Cardiac muscle cell (in vitro differentiated cells and primary cell): ENCODE data around the gene FIGN. TPM values are rescaled to one million over a fixed set of nuclear protein-coding genes. Genes with fewer than 3 reads are reported as not detected.

Experiments
- DNase-seq, 2 donors: peaks; one replicate each; pipeline versions ENCODE4 v3.0.0 to v3.0.0-alpha.2; 2010 to 2017; ENCODE audit warnings: low read depth in 1 of 2, low spot score in 1 of 2
- H3K27ac ChIP-seq: fragments of 200-600 bp; sonication (generic); 2 replicates; pipeline ENCODE4 v1.5.1; 2016
- H3K27me3 ChIP-seq: fragments of 200-600 bp; sonication (generic); 2 replicates; pipeline ENCODE4 v1.6.0; 2016; ENCODE audit warnings: control low read depth
- H3K36me3 ChIP-seq: fragments of 200-600 bp; sonication (generic); 2 replicates; pipeline ENCODE4 v1.5.1; 2016; ENCODE audit warnings: control low read depth
- H3K4me1 ChIP-seq: fragments of 200-600 bp; sonication (generic); 2 replicates; pipeline ENCODE4 v1.8.1; 2017; ENCODE audit warnings: low read depth, mild to moderate bottlenecking, mixed run types
- H3K4me3 ChIP-seq: fragments of 200-600 bp; sonication (generic); 2 replicates; pipeline ENCODE4 v1.5.1; 2016; ENCODE audit warnings: mild to moderate bottlenecking
- H3K9me3 ChIP-seq: fragments of 200-600 bp; sonication (generic); 2 replicates; pipeline ENCODE4 v1.5.1; 2017; ENCODE audit warnings: low read depth, mild to moderate bottlenecking, control low read depth
- CTCF ChIP-seq: IDR thresholded peaks from 2 replicates; pipeline ENCODE4 v1.5.1; 2012; ENCODE audit warnings: low read depth, mild to moderate bottlenecking, low read length
- polyA plus RNA-seq: library from polyadenylated mRNA; unstranded; fragments of >200 nt; fragmentation: Nextera tagmentation; extraction: Ambion mirVana; gene quantifications from 2 replicates; pipeline ENCODE4 v1.2.1, GENCODE V29; 2016
- total RNA-seq: library from RNA; depleted of rRNA; stranded (reverse); fragments of >200 nt; gene quantifications from 2 replicates; pipeline ENCODE4 v1.2.3, GENCODE V29; 2016

The FIGN gene
- total and polyA plus RNA-seq, 2 experiments from 2014 or later = 12.6 to 51.0 TPM

- peaks cover 88% of the 10 kb centered on the region for H3K4me1 ChIP-seq
- DNase-seq = no peak
- no peak overlapping the region for H3K4me3 ChIP-seq
- no peak for TF ChIP-seq CTCF
- H3K27me3 ChIP-seq = no peaks in the 10 kb centered on the region
- no peak overlapping the region for H3K27ac ChIP-seq
- H3K36me3 ChIP-seq = no peaks in the 10 kb centered on the region
- H3K9me3 ChIP-seq = no peaks in the 10 kb centered on the region
Measured at GRCh38 chr2:163716101-163716500, 19.7 kb downstream of the FIGN start.

- Histone ChIP-seq H3K9me3 (no peaks in the 10 kb centered on the region), H3K27ac (peak overlapping the region; percentile 63), H3K4me1 (peaks cover 88% of the 10 kb centered on the region), H3K36me3 (no peaks in the 10 kb centered on the region), H3K4me3 (no peak overlapping the region), H3K27me3 (no peaks in the 10 kb centered on the region)
- DNase-seq = no peak
- no peak for TF ChIP-seq CTCF
Measured at GRCh38 chr2:163715668-163716067, 20.1 kb downstream of the FIGN start.

- DNase-seq = peak in 1 of 2 donors; percentile 24
- H3K27ac ChIP-seq = peak overlapping the region; percentile 63
Measured at GRCh38 chr2:163715199-163715598, 20.6 kb downstream of the FIGN start.

GRCh38 chr2:163713534-163714311 lies 22.1 kb downstream of the FIGN start:
- no peak for TF ChIP-seq CTCF
- Histone ChIP-seq H3K27ac (peak overlapping the region; percentile 63), H3K36me3 (no peaks in the 10 kb centered on the region), H3K9me3 (no peaks in the 10 kb centered on the region), H3K4me3 (peak overlapping the region; percentile 13), H3K27me3 (no peaks in the 10 kb centered on the region), H3K4me1 (peaks cover 92% of the 10 kb centered on the region)
- DNase-seq = peak in 1 of 2 donors; percentile 71

More at GRCh38 chr2:163715199-163715598, 20.6 kb downstream of the FIGN start:
- Histone ChIP-seq H3K4me1 (peaks cover 89% of the 10 kb centered on the region), H3K36me3 (no peaks in the 10 kb centered on the region), H3K4me3 (no peak overlapping the region), H3K27me3 (no peaks in the 10 kb centered on the region), H3K9me3 (no peaks in the 10 kb centered on the region)
- TF ChIP-seq CTCF = no peak

GRCh38 chr2:163711699-163712098 lies 24.1 kb downstream of the FIGN start:
- no peaks in the 10 kb centered on the region for H3K27me3 ChIP-seq
- H3K4me3 ChIP-seq = no peak overlapping the region
- no peaks in the 10 kb centered on the region for H3K36me3 ChIP-seq
- no peaks in the 10 kb centered on the region for H3K9me3 ChIP-seq
- no peak for DNase-seq
- peaks cover 78% of the 10 kb centered on the region for H3K4me1 ChIP-seq
- TF ChIP-seq CTCF = no peak
- H3K27ac ChIP-seq = no peak overlapping the region
